Measurements from ENCODE around the gene CAV1.

CAV1 gene

GRCh38 chr7:116505278-116505677, 19.6 kb upstream of the CAV1 start:
- no peak for DNase-seq

- peak; percentile 60 for DNase-seq
These were observed 19.0 kb upstream of the CAV1 start for GRCh38 chr7:116505823-116506222.

GRCh38 chr7:116509982-116510579, 14.8 kb upstream of the CAV1 start:
- DNase-seq, result no peak

GRCh38 chr7:116510795-116511194, 14.0 kb upstream of the CAV1 start:
- DNase-seq, result no peak

GRCh38 chr7:116511552-116512519, 13.0 kb upstream of the CAV1 start:
- DNase-seq, result no peak

GRCh38 chr7:116512520-116513188, 12.2 kb upstream of the CAV1 start:
- DNase-seq, result no peak

- no peak for DNase-seq
These were observed 9.3 kb upstream of the CAV1 start for GRCh38 chr7:116515584-116515983.

GRCh38 chr7:116516324-116516723, 8.5 kb upstream of the CAV1 start:
- DNase-seq, result no peak

GRCh38 chr7:116517626-116518025, 7.2 kb upstream of the CAV1 start:
- DNase-seq, result no peak

GRCh38 chr7:116518961-116519360, 5.9 kb upstream of the CAV1 start:
- no peak for DNase-seq

GRCh38 chr7:116521046-116521664, 3.7 kb upstream of the CAV1 start:
- no peak for DNase-seq

- DNase-seq, result no peak
These were observed 2.6 kb upstream of the CAV1 start for GRCh38 chr7:116522247-116522646.

GRCh38 chr7:116524221-116524608, 621 bp upstream of the CAV1 start:
- DNase-seq, result no peak

- DNase-seq, result no peak
These were observed 569 bp downstream of the CAV1 start for GRCh38 chr7:116525298-116525912.

GRCh38 chr7:116525913-116526861, 1.4 kb downstream of the CAV1 start:
- DNase-seq, result peak; percentile 77

- no peak for DNase-seq
These were observed 2.1 kb downstream of the CAV1 start for GRCh38 chr7:116526897-116527296.

GRCh38 chr7:116527521-116527920, 2.7 kb downstream of the CAV1 start:
- no peak for DNase-seq

- no peak for DNase-seq
These were observed 3.4 kb downstream of the CAV1 start for GRCh38 chr7:116528008-116528789.

- no peak for DNase-seq
These were observed 4.4 kb downstream of the CAV1 start for GRCh38 chr7:116529250-116529649.

- no peak for DNase-seq
These were observed 5.4 kb downstream of the CAV1 start for GRCh38 chr7:116530107-116530820.

All from NCI-H82 (cell line).